HG03280 (cell line): ENCODE results near the gene HEBP2.
"Not testable (repeated sequence)": the region's sequence is repeated elsewhere in the genome, so short reads cannot be mapped to it uniquely, and the experiment has no call there.

Experiments
- ATAC-seq: cut with Tn5 transposase; IDR thresholded peaks from one replicate; pipeline ENCODE4 v1.9.1; 2021; ENCODE audit warnings: mild to moderate bottlenecking, moderate library complexity; ENCODE audit not compliant: unreplicated experiment

Gene HEBP2

GRCh38 chr6:138422861-138423260 is 18.8 kb downstream of the HEBP2 start:
- no peak for ATAC-seq

GRCh38 chr6:138424004-138424904 is 20.2 kb downstream of the HEBP2 start:
- no peak for ATAC-seq

DNA sequence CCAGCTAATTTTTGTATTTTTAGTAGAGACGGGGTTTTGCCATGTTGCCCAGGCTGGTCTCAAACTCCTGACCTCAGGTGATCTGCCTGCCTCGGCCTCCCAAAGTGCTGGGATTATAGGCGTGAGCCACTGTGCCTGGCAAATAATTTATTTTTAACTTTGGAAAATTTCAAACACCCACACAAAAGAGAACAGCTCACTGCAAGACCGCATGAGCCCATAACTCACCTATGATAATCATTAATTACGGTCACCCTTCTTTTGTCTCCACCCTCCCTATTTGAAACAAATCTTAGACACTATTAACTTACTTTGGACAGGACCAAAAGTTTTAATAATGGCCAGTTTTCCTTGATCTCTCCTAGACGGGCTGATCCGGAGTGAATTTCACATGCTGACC is 21.2 kb downstream of the HEBP2 start:
- ATAC-seq = not testable (repeated sequence)

DNA sequence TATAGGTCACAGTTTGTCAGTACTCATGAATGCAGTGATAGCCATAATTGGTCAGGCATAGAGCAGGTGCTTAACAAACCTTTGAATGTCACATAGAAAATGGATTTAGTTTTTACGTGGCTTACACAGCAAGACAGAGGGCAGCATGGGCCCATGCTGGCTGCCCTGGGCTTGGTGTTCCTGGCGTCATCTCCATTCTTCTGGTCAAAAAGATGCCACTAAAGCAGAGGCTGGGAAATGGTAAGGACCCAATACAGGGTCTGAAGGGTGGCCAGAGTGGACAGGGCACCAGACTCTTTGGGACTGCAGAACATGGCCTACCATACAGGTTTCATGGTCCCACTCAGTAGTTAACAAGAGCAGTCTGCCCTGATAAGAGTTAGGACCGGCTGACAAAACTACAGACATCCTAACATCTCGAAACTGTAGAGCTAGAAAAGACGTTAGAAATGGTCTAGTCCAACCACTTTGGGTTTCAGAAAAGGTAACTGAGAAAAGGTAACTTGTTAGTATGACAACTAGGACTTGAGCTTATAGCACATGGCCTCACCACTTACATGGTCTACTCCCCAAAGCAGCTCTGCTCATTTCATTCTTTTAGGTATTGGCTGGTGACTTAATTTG is 22.6 kb downstream of the HEBP2 start:
- no peak for ATAC-seq

- no peak for ATAC-seq
Observed at GRCh38 chr6:138427701-138428100, 23.7 kb downstream of the HEBP2 start.

GRCh38 chr6:138428944-138429598 is 25.0 kb downstream of the HEBP2 start:
- no peak for ATAC-seq

- no peak for ATAC-seq
Observed at GRCh38 chr6:138429761-138430160, 25.7 kb downstream of the HEBP2 start.

DNA sequence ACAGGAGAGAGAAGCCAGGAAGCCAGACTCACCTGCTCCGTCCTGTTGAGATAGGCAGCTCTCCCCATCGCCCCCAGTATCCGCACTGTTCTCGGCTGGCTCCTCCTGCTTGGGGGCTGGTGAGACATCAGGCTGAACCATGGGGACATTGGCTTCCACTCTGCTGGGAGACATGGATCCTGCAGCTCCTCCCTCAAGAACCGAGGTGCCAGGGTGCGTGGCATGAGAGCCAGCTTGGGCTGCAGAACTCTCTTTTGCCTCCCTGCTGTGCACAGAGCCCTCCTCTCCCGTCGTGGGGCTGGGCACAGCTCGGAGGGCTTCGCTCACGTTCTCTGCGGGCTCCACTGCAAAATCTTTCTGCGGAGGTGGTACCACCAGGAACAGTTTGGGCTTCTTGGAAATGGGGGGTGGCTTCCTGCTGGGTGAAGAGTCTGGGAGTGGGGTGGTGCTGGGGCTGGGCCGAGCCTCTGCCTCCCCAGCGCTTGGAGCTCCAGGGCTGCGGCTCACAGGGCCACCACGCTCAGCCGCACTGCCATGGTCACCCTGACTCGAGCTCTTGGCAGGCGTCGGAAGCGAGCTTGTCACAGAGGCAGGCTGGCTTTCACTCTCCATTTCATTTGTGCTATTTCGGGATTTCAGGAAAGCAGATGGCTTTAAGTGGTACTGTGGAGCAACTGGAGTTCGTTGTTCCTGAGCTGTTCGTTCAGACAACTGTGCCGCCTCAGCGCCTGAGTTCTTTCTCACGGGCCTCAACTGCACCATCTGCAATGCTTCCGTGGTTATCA is 26.5 kb downstream of the HEBP2 start:
- ATAC-seq = no peak

GRCh38 chr6:138431256-138432062 is 27.4 kb downstream of the HEBP2 start:
- ATAC-seq = no peak

DNA sequence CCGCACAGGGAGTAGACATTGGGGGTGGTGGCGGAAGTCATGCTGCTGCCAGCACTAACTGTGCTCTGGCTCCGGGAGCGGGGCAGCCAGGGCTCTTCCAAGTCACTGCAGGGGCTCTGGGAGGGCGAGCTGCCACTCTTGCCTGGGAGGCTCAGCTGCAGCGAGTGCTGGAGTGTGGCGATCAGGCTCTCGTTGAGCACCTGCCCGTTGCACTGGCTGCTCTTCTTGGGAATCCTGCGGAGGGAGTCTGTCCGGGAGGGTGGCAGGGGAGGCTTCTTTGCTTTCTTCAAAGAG is 28.0 kb downstream of the HEBP2 start:
- no peak for ATAC-seq

DNA sequence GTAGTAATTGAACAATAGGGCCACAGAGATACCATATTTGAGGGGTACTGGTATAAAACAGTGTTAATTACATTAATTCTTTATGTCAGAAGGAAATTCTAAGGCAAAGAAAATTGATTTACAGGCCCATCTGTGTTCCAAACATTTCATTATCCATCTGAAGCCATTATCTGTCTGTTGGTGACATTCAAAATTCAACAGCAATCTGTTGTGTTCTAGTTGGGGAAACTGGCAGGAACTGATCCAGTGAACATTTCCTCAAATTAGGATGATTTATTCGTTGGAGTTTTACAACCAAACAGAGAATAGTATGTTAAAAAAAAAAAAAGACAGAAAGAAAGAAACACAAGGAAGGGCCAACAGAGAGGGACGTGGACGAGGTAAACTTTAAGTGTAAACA is 30.1 kb downstream of the HEBP2 start:
- ATAC-seq = no peak

GRCh38 chr6:138434925-138435324 is 30.9 kb downstream of the HEBP2 start:
- ATAC-seq = no peak

- ATAC-seq = no peak
Observed at GRCh38 chr6:138439546-138439945, 35.5 kb downstream of the HEBP2 start.

- ATAC-seq = no peak
Observed at GRCh38 chr6:138440296-138440695, 36.3 kb downstream of the HEBP2 start.

GRCh38 chr6:138440758-138441357 is 36.8 kb downstream of the HEBP2 start:
- no peak for ATAC-seq

DNA sequence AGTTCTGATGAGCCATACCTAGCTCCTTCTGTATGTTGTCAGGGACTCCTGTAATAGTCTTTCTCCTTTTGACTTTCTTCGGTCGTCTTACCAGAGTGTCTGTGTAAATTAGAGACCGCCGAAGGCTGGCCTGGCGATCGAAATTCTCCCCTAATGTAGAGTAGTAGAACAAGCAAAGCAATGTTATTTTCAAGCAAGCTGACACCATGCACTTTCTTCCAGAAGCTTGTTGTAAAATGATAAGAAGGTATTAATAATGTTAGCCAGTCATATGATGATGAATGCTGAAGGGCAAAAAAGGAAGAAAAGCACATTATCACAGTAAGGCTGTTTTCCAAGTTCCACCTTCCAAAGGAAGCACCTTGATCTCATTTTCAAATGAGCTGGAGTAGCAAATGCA is 37.9 kb downstream of the HEBP2 start:
- no peak for ATAC-seq

- ATAC-seq = no peak
Observed at GRCh38 chr6:138442663-138443062, 38.6 kb downstream of the HEBP2 start.

DNA sequence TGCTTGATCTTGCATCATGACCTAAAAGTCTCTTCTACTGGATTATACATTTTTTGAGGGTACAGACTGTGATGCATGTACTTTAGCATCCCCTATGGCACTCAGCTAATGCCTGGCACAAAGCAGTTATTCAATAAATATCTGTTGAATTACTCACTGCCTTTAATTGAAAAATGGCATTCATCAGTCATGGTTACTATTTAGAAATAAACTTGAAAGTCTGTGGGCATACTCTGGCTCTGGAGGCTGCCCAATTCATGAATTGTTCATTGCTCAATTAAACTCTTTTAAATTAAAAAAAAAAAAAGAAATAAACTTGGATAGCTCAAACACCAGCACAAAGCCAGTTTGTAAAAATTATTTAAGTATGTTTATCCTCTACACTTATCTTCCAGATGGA is 40.0 kb downstream of the HEBP2 start:
- no peak for ATAC-seq

DNA sequence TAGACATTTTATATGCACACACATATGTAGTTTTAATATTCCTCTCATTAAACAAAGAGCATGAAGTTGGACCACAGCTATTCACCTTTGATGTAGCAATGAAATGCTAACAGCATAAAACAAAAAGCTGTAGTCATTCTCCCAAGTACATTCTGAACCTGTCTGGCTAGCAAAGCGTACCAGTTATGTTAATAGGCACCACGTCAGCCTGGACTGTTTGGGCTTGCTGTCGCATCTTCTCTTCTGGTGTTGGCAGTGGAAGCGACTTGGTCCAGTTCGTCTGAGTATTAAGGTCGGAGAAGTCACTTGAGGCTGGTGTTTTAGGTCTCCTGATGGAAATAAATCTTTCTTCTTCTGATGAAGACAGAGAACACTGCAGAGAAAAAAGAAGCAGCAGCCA is 42.8 kb downstream of the HEBP2 start:
- ATAC-seq = no peak

DNA sequence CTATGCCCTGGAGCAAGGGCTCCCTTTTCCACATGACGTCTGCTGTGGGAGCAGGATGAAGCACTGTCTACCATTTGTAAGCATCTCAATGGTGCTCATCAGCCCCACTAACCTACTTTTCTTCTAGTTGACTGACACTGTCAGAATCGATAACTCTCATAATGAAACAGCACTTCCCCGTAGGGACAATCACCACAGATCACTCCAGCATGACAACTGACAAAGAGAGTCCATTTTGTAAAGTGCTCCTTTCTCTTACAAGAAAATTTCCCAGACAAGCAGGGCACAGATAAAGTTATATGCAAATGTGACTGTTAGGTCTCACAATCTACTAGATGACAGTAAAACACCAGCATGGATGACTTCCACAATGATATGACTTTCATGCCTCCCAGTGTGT is 46.4 kb downstream of the HEBP2 start:
- no peak for ATAC-seq
